ENCODE results near the gene PXDN.
"Not testable (repeated sequence)": the region's sequence is repeated elsewhere in the genome, so short reads cannot be mapped to it uniquely, and the experiment has no call there.

Gene PXDN

GRCh38 chr2:1758171-1758570 lies 13.9 kb upstream of the PXDN start:
- no peaks in the 10 kb centered on the region for H3K79me2 ChIP-seq (ENCODE audit: control insufficient read depth, insufficient read depth, low read length)
- H4K8ac ChIP-seq (ENCODE audit: low read depth, low read length): no peak overlapping the region
- H3K56ac ChIP-seq (ENCODE audit: low read length): no peak overlapping the region
- H3K4me3 ChIP-seq (ENCODE audit: low read length): no peak overlapping the region
- H3K18ac ChIP-seq (ENCODE audit: low read length): no peak overlapping the region
- H3K36me3 ChIP-seq (ENCODE audit: control insufficient read depth, insufficient read depth, low read length): no peaks in the 10 kb centered on the region
- no peak overlapping the region for H2BK120ac ChIP-seq (ENCODE audit: low read depth, low read length)
- H3K27me3 ChIP-seq (ENCODE audit: insufficient read depth, low read length, poor library complexity): no peaks in the 10 kb centered on the region
- H3K79me1 ChIP-seq (ENCODE audit: low read length): no peaks in the 10 kb centered on the region
- no peaks in the 10 kb centered on the region for H3K4me1 ChIP-seq (ENCODE audit: control insufficient read depth, low read depth, low read length)
- no peak overlapping the region for H2BK15ac ChIP-seq (replicated peaks; ENCODE audit: low read depth)
- no peak overlapping the region for H3K23ac ChIP-seq (ENCODE audit: low read length)
- H3K4ac ChIP-seq (ENCODE audit: low read depth, low read length): no peak overlapping the region
- no peak overlapping the region for H3K4me2 ChIP-seq (ENCODE audit: low read length)
- H2AK5ac ChIP-seq (ENCODE audit: low read length): no peak overlapping the region
- no peak for DNase-seq
- WGBS (ENCODE audit: extremely low coverage, insufficient coverage, low lambda C conversion rate): no CpG with 5 or more reads among the region's 5 CpGs
- no peak overlapping the region for H2BK5ac ChIP-seq (ENCODE audit: low read length)
- H3K27ac ChIP-seq (ENCODE audit: low read depth, low read length): no peak overlapping the region
- no peak overlapping the region for H4K5ac ChIP-seq (ENCODE audit: low read length)
- no peak overlapping the region for H3K9ac ChIP-seq (ENCODE audit: low read length)

GRCh38 chr2:1757567-1757966 lies 13.3 kb upstream of the PXDN start:
- Histone ChIP-seq H3K27ac (ENCODE audit: low read depth, low read length) (no peak overlapping the region), H2BK5ac (ENCODE audit: low read length) (no peak overlapping the region), H3K4ac (ENCODE audit: low read depth, low read length) (no peak overlapping the region), H3K79me1 (ENCODE audit: low read length) (no peaks in the 10 kb centered on the region), H3K27me3 (ENCODE audit: insufficient read depth, low read length, poor library complexity) (no peaks in the 10 kb centered on the region), H3K4me2 (ENCODE audit: low read length) (no peak overlapping the region), H3K9ac (ENCODE audit: low read length) (no peak overlapping the region), H2BK120ac (ENCODE audit: low read depth, low read length) (no peak overlapping the region), H3K4me3 (ENCODE audit: low read length) (no peak overlapping the region), H2AK5ac (ENCODE audit: low read length) (no peak overlapping the region), H3K36me3 (ENCODE audit: control insufficient read depth, insufficient read depth, low read length) (no peaks in the 10 kb centered on the region), H4K8ac (ENCODE audit: low read depth, low read length) (no peak overlapping the region), H3K18ac (ENCODE audit: low read length) (no peak overlapping the region), H3K79me2 (ENCODE audit: control insufficient read depth, insufficient read depth, low read length) (no peaks in the 10 kb centered on the region), H2BK15ac (replicated peaks; ENCODE audit: low read depth) (no peak overlapping the region), H3K56ac (ENCODE audit: low read length) (no peak overlapping the region), H3K23ac (ENCODE audit: low read length) (no peak overlapping the region), H3K4me1 (ENCODE audit: control insufficient read depth, low read depth, low read length) (no peaks in the 10 kb centered on the region), H4K5ac (ENCODE audit: low read length) (no peak overlapping the region)
- DNase-seq: no peak
- no CpG with 5 or more reads among the region's 4 CpGs for WGBS (ENCODE audit: extremely low coverage, insufficient coverage, low lambda C conversion rate)

- not testable (repeated sequence) for H4K8ac ChIP-seq (ENCODE audit: low read depth, low read length); H3K56ac ChIP-seq (ENCODE audit: low read length); DNase-seq; H2AK5ac ChIP-seq (ENCODE audit: low read length); H2BK5ac ChIP-seq (ENCODE audit: low read length); H3K4me3 ChIP-seq (ENCODE audit: low read length); H3K79me2 ChIP-seq (ENCODE audit: control insufficient read depth, insufficient read depth, low read length); H2BK15ac ChIP-seq (replicated peaks; ENCODE audit: low read depth); H3K9ac ChIP-seq (ENCODE audit: low read length); H3K36me3 ChIP-seq (ENCODE audit: control insufficient read depth, insufficient read depth, low read length); H3K27ac ChIP-seq (ENCODE audit: low read depth, low read length); H3K18ac ChIP-seq (ENCODE audit: low read length); H3K23ac ChIP-seq (ENCODE audit: low read length); H3K27me3 ChIP-seq (ENCODE audit: insufficient read depth, low read length, poor library complexity); H4K5ac ChIP-seq (ENCODE audit: low read length); H3K4me2 ChIP-seq (ENCODE audit: low read length); H3K79me1 ChIP-seq (ENCODE audit: low read length); H3K4ac ChIP-seq (ENCODE audit: low read depth, low read length); H3K4me1 ChIP-seq (ENCODE audit: control insufficient read depth, low read depth, low read length); H2BK120ac ChIP-seq (ENCODE audit: low read depth, low read length)
- no CpG with 5 or more reads among the region's 12 CpGs for WGBS (ENCODE audit: extremely low coverage, insufficient coverage, low lambda C conversion rate)
Measured at GRCh38 chr2:1757146-1757545, 12.8 kb upstream of the PXDN start.

- no peaks in the 10 kb centered on the region for H3K36me3 ChIP-seq (ENCODE audit: control insufficient read depth, insufficient read depth, low read length)
- H3K79me2 ChIP-seq (ENCODE audit: control insufficient read depth, insufficient read depth, low read length): no peaks in the 10 kb centered on the region
- H3K4ac ChIP-seq (ENCODE audit: low read depth, low read length): no peak overlapping the region
- no peak overlapping the region for H3K9ac ChIP-seq (ENCODE audit: low read length)
- DNase-seq: no peak
- H2BK120ac ChIP-seq (ENCODE audit: low read depth, low read length): no peak overlapping the region
- no peaks in the 10 kb centered on the region for H3K4me1 ChIP-seq (ENCODE audit: control insufficient read depth, low read depth, low read length)
- no peak overlapping the region for H2BK15ac ChIP-seq (replicated peaks; ENCODE audit: low read depth)
- H3K23ac ChIP-seq (ENCODE audit: low read length): no peak overlapping the region
- H2BK5ac ChIP-seq (ENCODE audit: low read length): no peak overlapping the region
- no peak overlapping the region for H3K27ac ChIP-seq (ENCODE audit: low read depth, low read length)
- H3K4me3 ChIP-seq (ENCODE audit: low read length): no peak overlapping the region
- no peak overlapping the region for H3K4me2 ChIP-seq (ENCODE audit: low read length)
- no peak overlapping the region for H4K8ac ChIP-seq (ENCODE audit: low read depth, low read length)
- no peaks in the 10 kb centered on the region for H3K27me3 ChIP-seq (ENCODE audit: insufficient read depth, low read length, poor library complexity)
- H4K5ac ChIP-seq (ENCODE audit: low read length): no peak overlapping the region
- no peak overlapping the region for H3K18ac ChIP-seq (ENCODE audit: low read length)
- H3K79me1 ChIP-seq (ENCODE audit: low read length): no peaks in the 10 kb centered on the region
- WGBS (ENCODE audit: extremely low coverage, insufficient coverage, low lambda C conversion rate): no CpG with 5 or more reads among the region's 10 CpGs
- no peak overlapping the region for H2AK5ac ChIP-seq (ENCODE audit: low read length)
- no peak overlapping the region for H3K56ac ChIP-seq (ENCODE audit: low read length)
Measured at GRCh38 chr2:1756456-1756855, 12.1 kb upstream of the PXDN start.

GRCh38 chr2:1755436-1756191 lies 11.3 kb upstream of the PXDN start:
- Histone ChIP-seq H3K27ac (ENCODE audit: low read depth, low read length) (no peak overlapping the region), H3K56ac (ENCODE audit: low read length) (no peak overlapping the region), H3K23ac (ENCODE audit: low read length) (no peak overlapping the region), H3K79me1 (ENCODE audit: low read length) (no peaks in the 10 kb centered on the region), H2BK5ac (ENCODE audit: low read length) (no peak overlapping the region), H3K4me3 (ENCODE audit: low read length) (no peak overlapping the region), H2BK15ac (replicated peaks; ENCODE audit: low read depth) (no peak overlapping the region), H2AK5ac (ENCODE audit: low read length) (no peak overlapping the region), H2BK120ac (ENCODE audit: low read depth, low read length) (no peak overlapping the region), H3K4me1 (ENCODE audit: control insufficient read depth, low read depth, low read length) (peaks cover 3% of the 10 kb centered on the region), H3K27me3 (ENCODE audit: insufficient read depth, low read length, poor library complexity) (no peaks in the 10 kb centered on the region), H4K8ac (ENCODE audit: low read depth, low read length) (no peak overlapping the region), H3K9ac (ENCODE audit: low read length) (no peak overlapping the region), H3K4ac (ENCODE audit: low read depth, low read length) (no peak overlapping the region), H4K5ac (ENCODE audit: low read length) (no peak overlapping the region), H3K4me2 (ENCODE audit: low read length) (no peak overlapping the region), H3K18ac (ENCODE audit: low read length) (no peak overlapping the region), H3K36me3 (ENCODE audit: control insufficient read depth, insufficient read depth, low read length) (no peaks in the 10 kb centered on the region), H3K79me2 (ENCODE audit: control insufficient read depth, insufficient read depth, low read length) (no peaks in the 10 kb centered on the region)
- WGBS (ENCODE audit: extremely low coverage, insufficient coverage, low lambda C conversion rate): no CpG with 5 or more reads among the region's 18 CpGs
- no peak for DNase-seq

Data from mesendoderm (in vitro differentiated cells).